Measurements from ENCODE around the gene SP7.

Gene SP7

GRCh38 chr12:53287741-53288216, 48.4 kb downstream of the SP7 start:
- TF ChIP-seq CTCF (IDR thresholded peaks at IDR 0.05; ENCODE audit: low read depth, low read length), result peak; percentile 48
- H3K4me3 ChIP-seq (ENCODE audit: low read depth, low read length), result no peak overlapping the region

GRCh38 chr12:53286448-53286847, 49.7 kb downstream of the SP7 start:
- TF ChIP-seq CTCF (IDR thresholded peaks at IDR 0.05; ENCODE audit: low read depth, low read length), result no peak
- no peak overlapping the region for H3K4me3 ChIP-seq (ENCODE audit: low read depth, low read length)

GRCh38 chr12:53279888-53280498, 56.2 kb downstream of the SP7 start:
- TF ChIP-seq CTCF (IDR thresholded peaks at IDR 0.05; ENCODE audit: low read depth, low read length), result no peak
- no peak overlapping the region for H3K4me3 ChIP-seq (ENCODE audit: low read depth, low read length)

GRCh38 chr12:53279283-53279869, 56.8 kb downstream of the SP7 start:
- TF ChIP-seq CTCF (IDR thresholded peaks at IDR 0.05; ENCODE audit: low read depth, low read length), result no peak

GRCh38 chr12:53277981-53278380, 58.2 kb downstream of the SP7 start:
- TF ChIP-seq CTCF (IDR thresholded peaks at IDR 0.05; ENCODE audit: low read depth, low read length), result no peak
- H3K4me3 ChIP-seq (ENCODE audit: low read depth, low read length), result no peak overlapping the region

More at GRCh38 chr12:53279283-53279869, 56.8 kb downstream of the SP7 start:
- no peak overlapping the region for H3K4me3 ChIP-seq (ENCODE audit: low read depth, low read length)
